Stomach (tissue), 4 donors: ENCODE data around the gene SIVA1.

Experiments
- CTCF ChIP-seq, 7 experiments: fragments of 450-650 bp in 4 of 7; fragments of 200-600 bp in 3 of 7; sonication (generic) in 3 of 7; IDR thresholded peaks; one replicate each; pipeline ENCODE4 v1.5.1; 2016 to 2019; ENCODE audit warnings: antibody characterized with exemption in 7 of 7, control low read depth in 2 of 7, mild to moderate bottlenecking in 1 of 7
- EP300 ChIP-seq: sonication (generic); formaldehyde crosslinking; IDR thresholded peaks from one replicate; pipeline ENCODE4 v1.6.1; 2017; ENCODE audit warnings: antibody characterized with exemption
- POLR2A ChIP-seq, 4 donors: fragments of 450-650 bp; IDR thresholded peaks; one replicate each; pipeline ENCODE4 v1.6.1; 2016; ENCODE audit warnings: antibody characterized with exemption in 4 of 4, control low read depth in 2 of 4, mild to moderate bottlenecking in 1 of 4, moderate library complexity in 1 of 4
- POLR2AphosphoS5 ChIP-seq, 3 donors: sonication (generic); formaldehyde crosslinking; IDR thresholded peaks; one replicate each; pipeline ENCODE4 v1.6.1; 2016; ENCODE audit warnings: antibody characterized with exemption in 3 of 3

DNA sequence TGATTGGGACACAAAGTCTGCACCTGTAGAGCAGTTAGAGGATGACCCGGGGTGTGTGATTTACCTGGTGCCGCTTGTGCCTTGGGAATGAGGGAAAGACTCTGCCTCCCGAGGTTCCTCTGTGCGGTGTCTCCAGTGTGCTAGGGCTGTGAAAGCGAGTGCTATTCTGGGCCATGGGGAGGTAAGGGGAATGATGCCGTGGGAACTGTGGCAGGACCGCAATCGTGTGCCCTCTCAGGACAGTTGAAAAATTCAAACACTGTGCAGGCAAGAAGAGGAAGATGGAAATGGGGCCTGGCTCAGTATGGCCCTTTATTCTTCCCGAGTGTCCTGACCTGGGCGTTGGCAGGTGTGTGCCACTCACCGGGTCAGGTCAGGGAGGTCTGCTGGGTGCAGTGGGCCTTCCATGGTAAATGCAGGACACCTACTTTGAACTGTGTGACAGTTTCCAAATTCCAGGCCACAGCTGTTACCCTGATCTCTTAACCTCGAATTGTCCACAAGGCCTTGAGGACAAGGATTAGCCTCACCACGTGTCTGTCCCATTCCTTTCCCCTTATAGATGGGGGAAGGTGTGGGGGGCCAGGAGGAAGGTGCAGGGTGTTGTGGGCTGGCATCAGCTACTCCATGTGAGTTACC, 1.4 kb downstream of the SIVA1 start:
- TF ChIP-seq CTCF (IDR thresholded peaks at IDR 0.05) = no peak
- no peak for TF ChIP-seq POLR2AphosphoS5 (IDR thresholded peaks at IDR 0.05)
- no peak for TF ChIP-seq POLR2A (IDR thresholded peaks at IDR 0.05)
- no peak for TF ChIP-seq EP300
